SK-N-SH (cell line): ENCODE results near the gene ZNF101. TPM values are rescaled to one million over a fixed set of nuclear protein-coding genes. Genes with fewer than 3 reads are reported as not detected.

Source experiments
- CTCF ChIA-PET: fragments of 300-600, 350-600 bp; formaldehyde crosslinking; extraction: SDS; loops from one replicate; lab custom pipeline; 2021; lab: Yijun Ruan, JAX
- POLR2A ChIA-PET: fragments of 350-600 bp; sonication (Branson Sonifier 250); formaldehyde crosslinking; extraction: SDS; loops from one replicate; lab custom pipeline; 2020; ENCODE audit warnings: antibody characterized with exemption, inconsistent platforms; lab: Yijun Ruan, JAX
- DNase-seq: peaks from one replicate; pipeline ENCODE4 v3.0.0; 2012
- H2AFZ ChIP-seq: fragments of 200-600 bp; sonication (generic); 2 replicates; pipeline ENCODE4 v1.8.1; 2016; ENCODE audit warnings: antibody characterized with exemption, mild to moderate bottlenecking, low read depth
- H3F3A ChIP-seq: fragments of 200-600 bp; sonication (generic); replicated peaks from 2 replicates; pipeline ENCODE3; 2016; ENCODE audit warnings: antibody characterized with exemption, mild to moderate bottlenecking; ENCODE audit not compliant: insufficient read depth
- H3K27ac ChIP-seq, 2 experiments: fragments of 200-500 bp in 1 of 2; fragments of 200-600 bp in 1 of 2; sonication (Bioruptor generic) in 1 of 2; sonication (generic), shearing (Covaris generic) in 1 of 2; 2 replicates each; pipeline versions ENCODE4 v1.5.1 to v1.6.1; 2014 to 2016; ENCODE audit warnings: low read depth in 2 of 2, inconsistent platforms in 1 of 2, low read length in 1 of 2, mild to moderate bottlenecking in 1 of 2, mixed read lengths in 1 of 2
- H3K27me3 ChIP-seq: fragments of 200-600 bp; sonication (generic), shearing (Covaris generic); 2 replicates; pipeline ENCODE4 v1.6.1; 2016; ENCODE audit warnings: mixed run types; ENCODE audit not compliant: insufficient read depth
- H3K36me3 ChIP-seq, 2 experiments: fragments of 200-500 bp in 1 of 2; fragments of 200-600 bp in 1 of 2; sonication (Bioruptor generic) in 1 of 2; sonication (generic) in 1 of 2; replicated peaks in 1 of 2; 2 replicates each; pipeline versions ENCODE3 to v1.5.1; 2014 to 2016; ENCODE audit warnings: low read length in 1 of 2, mild to moderate bottlenecking in 1 of 2; ENCODE audit not compliant: insufficient read depth in 2 of 2, control insufficient read depth in 1 of 2
- H3K4me1 ChIP-seq, 2 experiments: fragments of 200-500 bp in 1 of 2; fragments of 200-600 bp in 1 of 2; sonication (Bioruptor generic) in 1 of 2; sonication (generic), shearing (Covaris generic) in 1 of 2; 2 replicates each; pipeline versions ENCODE4 v1.5.1 to v1.6.1; 2014 to 2016; ENCODE audit warnings: low read depth in 1 of 2, low read length in 1 of 2, mixed run types in 1 of 2; ENCODE audit not compliant: insufficient read depth in 2 of 2, control insufficient read depth in 1 of 2
- H3K4me2 ChIP-seq: fragments of 200-600 bp; sonication (generic), shearing (Covaris generic); 2 replicates; pipeline ENCODE4 v1.6.1; 2017; ENCODE audit warnings: mixed run types
- H3K4me3 ChIP-seq, 2 experiments: fragments of 200-500 bp in 1 of 2; fragments of 200-600 bp in 1 of 2; sonication (Bioruptor generic) in 1 of 2; sonication (generic), shearing (Covaris generic) in 1 of 2; 2 replicates each; pipeline versions ENCODE4 v1.5.1 to v1.8.1; 2014 to 2016; ENCODE audit warnings: low read depth in 2 of 2, inconsistent platforms in 1 of 2, low read length in 1 of 2, mild to moderate bottlenecking in 1 of 2, mixed read lengths in 1 of 2, moderate library complexity in 1 of 2
- H3K79me2 ChIP-seq: fragments of 200-600 bp; sonication (generic); 2 replicates; pipeline ENCODE4 v1.8.1; 2017; ENCODE audit warnings: mild to moderate bottlenecking; ENCODE audit not compliant: insufficient read depth
- H3K9ac ChIP-seq: fragments of 200-600 bp; sonication (generic); 2 replicates; pipeline ENCODE4 v1.6.1; 2017; ENCODE audit warnings: mixed run types
- H3K9me2 ChIP-seq: fragments of 200-600 bp; sonication (generic); 2 replicates; pipeline ENCODE4 v1.6.1; 2017; ENCODE audit warnings: mixed run types
- H3K9me3 ChIP-seq: fragments of 200-600 bp; sonication (generic); 2 replicates; pipeline ENCODE4 v1.6.1; 2017; ENCODE audit warnings: mixed run types, mild to moderate bottlenecking, moderate library complexity
- H4K20me1 ChIP-seq: fragments of 200-600 bp; sonication (generic); 2 replicates; pipeline ENCODE4 v1.6.1; 2017; ENCODE audit warnings: mild to moderate bottlenecking, mixed run types; ENCODE audit not compliant: insufficient read depth
- CHD2 ChIP-seq: fragments of 150-350 bp; IDR thresholded peaks from 2 replicates; pipeline ENCODE4 v1.6.1; 2018; ENCODE audit warnings: low read length; ENCODE audit not compliant: partially characterized antibody
- CTCF ChIP-seq: fragments of 200-600 bp; sonication (generic); IDR thresholded peaks from 2 replicates; pipeline ENCODE4 v1.6.1; 2017; ENCODE audit warnings: antibody characterized with exemption, mild to moderate bottlenecking, moderate library complexity
- FOSL2 ChIP-seq: IDR thresholded peaks from 2 replicates; pipeline ENCODE4 v1.4.0; 2012; ENCODE audit warnings: low read depth, mild to moderate bottlenecking, moderate library complexity, borderline replicate concordance
- FOXJ3 ChIP-seq: sonication (generic); formaldehyde crosslinking; IDR thresholded peaks from 2 replicates; pipeline ENCODE4 v1.5.1; 2020; ENCODE audit warnings: mild to moderate bottlenecking, missing genetic modification reagents
- GABPA ChIP-seq: IDR thresholded peaks from 2 replicates; pipeline ENCODE4 v1.4.0; 2012; ENCODE audit warnings: low read depth, mild to moderate bottlenecking
- MEF2A ChIP-seq: IDR thresholded peaks from 2 replicates; pipeline ENCODE4 v1.4.0; 2012; ENCODE audit warnings: low read depth, borderline replicate concordance
- NRF1 ChIP-seq: IDR thresholded peaks from 2 replicates; pipeline ENCODE4 v1.6.1; 2012; ENCODE audit warnings: low read depth, mild to moderate bottlenecking, low read length
- POLR2AphosphoS5 ChIP-seq: IDR thresholded peaks from 2 replicates; pipeline ENCODE4 v1.6.1; 2012; ENCODE audit warnings: low read depth, low read length
- RAD21 ChIP-seq: IDR thresholded peaks from 2 replicates; pipeline ENCODE4 v1.6.1; 2012; ENCODE audit warnings: mild to moderate bottlenecking, low read length
- RFX5 ChIP-seq: IDR thresholded peaks from 2 replicates; pipeline ENCODE4 v1.6.1; 2012; ENCODE audit warnings: mild to moderate bottlenecking, improper control_type of control experiment, low read length
- SIN3A ChIP-seq: IDR thresholded peaks from 2 replicates; pipeline ENCODE4 v1.6.1; 2012; ENCODE audit warnings: low read depth, mild to moderate bottlenecking, low read length, moderate library complexity, borderline replicate concordance
- SMC3 ChIP-seq: IDR thresholded peaks from 2 replicates; pipeline ENCODE4 v1.6.1; 2012; ENCODE audit warnings: low read depth, low read length, improper control_type of control experiment
- TCF12 ChIP-seq: IDR thresholded peaks from 2 replicates; pipeline ENCODE4 v1.4.0; 2012
- WGBS: methylation state at CpG from one replicate; pipeline ENCODE4 v1.1.6; 2017; ENCODE audit warnings: low lambda C conversion rate; 5-methylcytosine and 5-hydroxymethylcytosine counted together
- polyA plus RNA-seq, 3 experiments: library from polyadenylated mRNA; depleted of rRNA; stranded (reverse); fragments of >200 nt; gene quantifications; 2 replicates each; pipeline ENCODE4 v1.2.3, GENCODE V29; 2012

The ZNF101 gene
- polyA plus RNA-seq, 1 of the 3 experiments (the other 2 are of a cell fraction): 2.4 TPM

- TF ChIP-seq FOSL2: no peak
- no peak for TF ChIP-seq POLR2AphosphoS5
Observed at GRCh38 chr19:19656451-19657396, 11.9 kb upstream of the ZNF101 start (continued).

- Histone ChIP-seq H3K4me1 (peaks cover 0 to 14% of the 10 kb centered on the region in 2 experiments; a peak in 2 of 4 replicates), H4K20me1 (peaks cover 28% of the 10 kb centered on the region), H3K9ac (no peak overlapping the region), H3K27me3 (no peaks in the 10 kb centered on the region), H3K4me3 (no peak overlapping the region), H3K4me2 (no peak overlapping the region), H3K9me3 (no peaks in the 10 kb centered on the region), H3K9me2 (no peaks in the 10 kb centered on the region), H3K79me2 (peaks cover 40% of the 10 kb centered on the region), H3K27ac (no peak overlapping the region; a peak in 1 of 4 replicates), H3F3A (no peaks in the 10 kb centered on the region), H2AFZ (no peak overlapping the region), H3K36me3 (peaks cover 15 to 71% of the 10 kb centered on the region in 2 experiments)
- WGBS: 96% methylated on average over 5 of the region's 10 CpGs
- ChIA-PET CTCF (interaction anchor here (1.0 to 6.6 kb wide), 3 partner anchors 11 to 126 kb away, joined by 3 to 45 read pairs (median 12); partner anchors contain the start of gene GMIP), POLR2A (no interaction called here)
- TF ChIP-seq TCF12: no peak
- TF ChIP-seq FOXJ3 (CRISPR knock-in tag): no peak
- peak; percentile 15 for TF ChIP-seq CHD2
- no peak for TF ChIP-seq SIN3A
- TF ChIP-seq CTCF: no peak
- DNase-seq: peak; percentile 54
Observed at GRCh38 chr19:19657397-19657783, 11.2 kb upstream of the ZNF101 start.

- WGBS: 95% methylated on average over 16 of the region's 17 CpGs
- no peak for TF ChIP-seq SMC3
- no peak for TF ChIP-seq RFX5
- TF ChIP-seq POLR2AphosphoS5: no peak
- no peak for TF ChIP-seq GABPA
- TF ChIP-seq RAD21: no peak
- no peak for TF ChIP-seq SIN3A
- TF ChIP-seq NRF1: no peak
- no peak for TF ChIP-seq MEF2A
- no peak for TF ChIP-seq FOXJ3 (CRISPR knock-in tag)
- TF ChIP-seq, all 33 proteins: peak for 0
- Histone ChIP-seq H4K20me1 (peaks cover 31% of the 10 kb centered on the region), H3K4me3 (no peak overlapping the region), H3K9ac (no peak overlapping the region), H3K9me2 (no peaks in the 10 kb centered on the region), H3K4me2 (no peak overlapping the region), H3K36me3 (peaks cover 15 to 47% of the 10 kb centered on the region in 2 experiments), H3K79me2 (peaks cover 50% of the 10 kb centered on the region), H3K27me3 (no peaks in the 10 kb centered on the region), H3F3A (no peaks in the 10 kb centered on the region), H3K27ac (no peak overlapping the region), H3K4me1 (peaks cover 0 to 17% of the 10 kb centered on the region in 2 experiments; a peak in 2 of 4 replicates), H3K9me3 (no peaks in the 10 kb centered on the region), H2AFZ (no peak overlapping the region)
- ChIA-PET CTCF (interaction anchor here (0.9 to 6.6 kb wide), 3 partner anchors 15 to 128 kb away, joined by 3 to 45 read pairs (median 17); partner anchors contain the start of gene GMIP), POLR2A (no interaction called here)
- no peak for DNase-seq
Observed at GRCh38 chr19:19659646-19660245, 8.9 kb upstream of the ZNF101 start.
